KG1 (cell line): ENCODE results near the gene CBX1.
"Not testable (repeated sequence)": the region's sequence is repeated elsewhere in the genome, so short reads cannot be mapped to it uniquely, and the experiment has no call there.

Source experiments
- DNase-seq: peaks from one replicate; lab custom pipeline; 2025; lab: John Stamatoyannopoulos, UW

The CBX1 gene

GRCh38 chr17:48123111-48123510, 21.8 kb upstream of the CBX1 start:
- DNase-seq = no peak

DNA sequence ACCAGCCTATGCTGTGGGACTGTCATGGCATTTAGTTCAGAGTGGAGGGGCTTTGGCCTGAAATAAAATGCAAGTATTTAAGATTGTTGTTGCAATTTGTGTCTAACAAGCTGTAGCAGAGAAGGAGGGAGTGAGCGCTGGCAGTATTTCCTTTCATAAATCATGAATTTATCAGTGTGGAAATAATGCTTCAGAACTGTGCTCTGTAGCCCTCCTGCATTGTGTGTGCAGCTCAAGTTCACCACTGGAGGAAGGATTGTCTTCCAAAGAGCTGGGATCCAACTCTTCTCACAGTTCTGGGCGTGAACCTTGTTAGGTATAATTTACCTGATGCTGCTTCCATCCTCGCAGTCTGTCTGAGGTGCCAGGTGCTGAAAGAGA, 21.4 kb upstream of the CBX1 start:
- no peak for DNase-seq

DNA sequence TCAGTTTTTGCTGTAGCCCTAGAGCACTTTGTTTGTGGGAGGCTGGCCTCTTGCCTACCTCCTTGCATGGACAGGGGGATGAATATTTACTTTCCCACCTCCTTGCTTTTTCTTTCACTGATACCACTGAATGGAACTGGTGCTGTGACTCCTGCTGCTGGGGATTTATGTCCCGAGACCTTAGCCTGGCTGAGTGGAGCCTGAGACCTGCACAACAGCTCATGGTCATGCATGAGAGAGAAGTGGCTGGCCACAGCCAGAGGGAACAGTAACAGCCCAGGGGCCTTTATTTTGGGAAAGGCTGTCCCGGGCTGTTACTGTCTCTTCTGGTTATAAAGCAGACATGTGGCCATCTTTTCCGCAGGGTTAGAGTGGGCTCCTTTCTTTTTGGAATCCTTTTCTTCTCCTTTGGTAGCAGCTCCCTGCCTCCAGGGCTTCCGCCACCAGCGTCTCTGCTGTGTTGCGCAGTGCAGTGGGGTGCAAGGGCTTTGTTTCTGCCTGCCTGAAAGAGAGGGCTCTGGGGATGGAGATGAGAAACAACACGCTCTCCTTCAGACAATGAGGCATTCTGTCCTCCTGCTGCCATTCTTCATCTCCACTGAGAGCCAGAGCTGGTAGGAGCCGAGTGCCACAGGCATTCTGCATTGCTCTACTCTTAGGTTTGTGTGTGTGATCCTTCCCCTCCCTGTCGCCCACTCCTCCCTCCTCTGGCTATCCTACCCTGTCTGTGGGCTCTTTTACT, 20.8 kb upstream of the CBX1 start:
- no peak for DNase-seq

- DNase-seq = no peak
These were observed 12.0 kb upstream of the CBX1 start for GRCh38 chr17:48113201-48113676.

DNA sequence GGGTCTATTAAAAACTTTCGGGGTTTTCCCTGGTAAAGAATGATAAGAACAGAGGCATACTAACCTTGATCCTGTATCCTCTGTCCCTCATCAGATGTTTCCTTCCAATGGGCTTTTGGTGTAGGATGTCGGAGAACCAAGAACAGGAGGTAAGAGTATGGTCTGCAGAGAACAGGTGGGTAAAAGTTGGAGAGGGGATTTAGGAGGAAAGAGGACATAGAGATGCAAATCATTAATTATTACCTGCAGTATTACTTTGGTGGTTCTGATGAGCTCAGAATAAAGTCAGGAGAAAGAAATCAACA, 10.6 kb upstream of the CBX1 start:
- DNase-seq = no peak

DNA sequence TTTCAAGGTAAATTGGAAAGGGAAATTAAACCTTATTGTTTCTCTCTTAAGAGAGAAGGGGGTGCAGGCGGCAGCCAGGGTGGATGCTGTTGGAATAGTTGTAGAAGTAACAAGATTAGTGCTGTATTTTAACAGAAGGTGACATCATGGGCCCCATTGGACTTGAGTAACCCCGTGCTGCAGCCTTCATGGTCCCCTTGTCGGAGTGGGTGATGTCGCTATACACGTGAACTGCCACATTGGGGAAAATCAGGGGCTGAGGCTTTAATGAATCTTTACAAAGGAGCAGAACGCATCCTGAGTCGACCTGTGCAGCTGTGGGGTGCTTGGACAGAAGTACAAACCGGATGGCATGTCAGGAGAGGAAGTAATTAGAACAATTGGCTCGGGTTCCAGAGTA, 9.5 kb upstream of the CBX1 start:
- DNase-seq = no peak

DNA sequence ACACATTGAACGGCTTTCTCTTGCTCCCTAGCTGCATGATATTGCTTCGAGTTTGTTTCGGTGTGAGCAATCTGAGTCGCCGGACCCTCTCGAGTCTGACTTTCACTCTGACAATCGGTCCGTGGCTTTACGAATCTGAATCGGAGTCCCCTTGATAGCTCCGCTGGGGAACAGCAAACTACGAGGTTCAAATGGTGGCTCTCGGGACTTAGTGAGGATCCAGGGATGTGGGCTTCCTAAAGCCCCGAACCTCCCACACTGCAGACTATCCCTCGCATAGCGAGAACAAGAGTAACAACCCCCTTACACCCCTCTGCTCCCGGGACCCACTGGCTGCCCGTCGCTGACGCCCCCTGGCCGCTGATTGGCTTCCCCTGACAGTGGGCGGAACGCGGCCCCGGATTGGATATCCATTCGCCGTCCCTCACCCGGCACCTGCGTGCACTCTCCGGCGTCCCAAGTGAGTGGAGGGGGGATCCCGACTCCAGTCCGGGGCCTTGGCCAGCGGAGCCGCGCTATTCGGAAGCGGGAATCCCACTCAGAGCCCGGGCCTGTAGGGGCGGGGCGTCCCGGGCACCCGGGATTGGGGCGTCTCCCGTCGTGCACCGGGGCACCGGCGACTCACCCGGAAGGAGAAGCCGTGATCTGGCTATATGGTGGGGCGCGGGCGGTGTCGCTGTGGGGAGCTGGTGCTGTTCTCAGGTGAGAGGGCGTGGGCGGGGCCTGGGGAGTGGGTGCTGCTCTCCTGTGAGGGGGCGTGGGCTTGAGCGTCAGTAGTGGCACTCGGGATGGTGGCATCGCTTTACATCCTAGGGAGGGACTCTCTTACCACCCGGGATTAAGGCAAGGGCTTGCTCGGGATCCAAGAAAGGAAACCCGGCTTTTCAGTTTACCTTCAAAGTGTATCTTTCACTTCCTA, 6.1 kb upstream of the CBX1 start, which contains the start of gene SNX11:
Gene SNX11 (plus strand): TSS at position 630 of the 919 bp plus-strand sequence. CDS start 4,278 bp downstream, outside the sequence.
- peak; percentile 73 for DNase-seq

DNA sequence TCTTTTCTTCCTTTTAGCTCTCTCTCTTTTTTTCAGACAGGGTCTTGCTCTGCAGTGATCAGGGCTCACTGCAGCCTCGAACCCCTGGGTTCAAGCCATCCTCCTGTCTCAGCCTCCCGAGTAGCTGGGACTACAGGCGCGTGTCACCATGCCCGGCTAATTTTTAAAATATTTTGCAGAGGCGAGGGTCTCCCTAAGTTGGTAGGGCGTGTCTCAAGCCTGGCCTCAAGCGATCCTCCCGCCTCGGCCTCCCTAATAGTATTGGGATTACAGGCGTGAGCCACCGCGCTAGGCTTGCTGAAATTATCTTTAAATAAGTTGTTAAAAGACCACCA, 5.5 kb upstream of the CBX1 start:
- DNase-seq = no peak

DNA sequence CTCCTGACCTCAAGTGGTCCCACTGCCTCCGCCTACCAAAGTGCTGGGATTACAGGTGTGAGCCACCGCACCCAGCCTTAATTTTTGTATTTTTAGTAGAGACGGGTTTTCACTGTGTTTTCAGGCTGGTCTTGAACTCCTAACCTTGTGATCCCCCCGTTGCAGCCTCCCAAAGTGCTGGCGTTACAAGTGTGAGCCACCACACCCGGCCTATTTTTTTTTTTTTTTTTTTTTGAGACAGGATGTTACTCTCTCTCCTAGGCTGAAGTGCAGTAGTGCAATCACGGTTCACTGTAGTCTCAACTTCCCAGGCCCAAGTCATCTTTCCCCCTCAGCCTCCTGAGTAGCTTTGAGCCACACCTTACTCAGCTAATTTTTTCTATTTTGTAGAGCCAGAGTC, 3.2 kb upstream of the CBX1 start:
- DNase-seq = no peak

DNA sequence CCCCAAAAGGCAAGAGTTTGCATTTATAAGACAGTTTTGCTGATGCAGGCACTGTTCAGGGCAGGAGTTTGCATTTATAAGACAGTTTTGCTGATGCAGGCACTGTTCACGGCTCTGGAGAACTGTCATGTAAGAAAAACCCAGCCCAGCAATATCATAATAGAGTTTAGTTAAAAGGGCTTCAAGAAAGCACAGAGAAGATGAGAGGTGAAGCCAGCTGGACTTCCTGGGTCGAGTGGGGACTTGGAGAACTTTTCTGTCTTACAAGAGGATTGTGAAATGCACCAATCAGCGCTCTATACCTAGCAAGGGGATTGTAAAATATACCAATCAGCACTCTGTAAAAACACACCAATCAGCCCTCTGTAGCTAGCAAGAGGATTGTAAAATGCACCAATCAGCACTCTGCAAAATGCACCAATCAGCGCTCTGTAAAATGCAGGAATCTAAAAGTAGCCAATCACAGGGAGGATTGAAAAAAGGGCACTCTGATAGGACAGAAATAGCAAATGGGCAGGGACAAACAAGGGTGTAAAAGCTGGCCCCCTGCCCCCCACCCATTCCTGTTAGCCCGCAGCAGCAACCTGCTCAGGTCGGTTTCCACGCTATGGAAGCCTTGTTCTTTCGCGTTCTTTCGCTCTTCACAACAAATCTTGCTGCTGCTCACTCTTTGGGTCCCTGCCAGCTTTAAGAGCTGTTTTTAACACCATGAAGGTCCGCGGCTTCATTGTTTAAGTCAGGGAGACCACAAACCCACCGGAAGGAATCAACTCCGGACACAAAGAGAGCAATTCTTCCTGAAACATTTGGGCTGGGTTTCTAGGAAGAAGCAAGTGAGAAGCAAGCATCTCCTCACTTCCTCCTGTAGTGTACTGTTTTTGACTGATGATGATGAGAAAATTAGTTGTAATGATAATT, 1.8 kb upstream of the CBX1 start:
- peak; percentile 81 for DNase-seq

DNA sequence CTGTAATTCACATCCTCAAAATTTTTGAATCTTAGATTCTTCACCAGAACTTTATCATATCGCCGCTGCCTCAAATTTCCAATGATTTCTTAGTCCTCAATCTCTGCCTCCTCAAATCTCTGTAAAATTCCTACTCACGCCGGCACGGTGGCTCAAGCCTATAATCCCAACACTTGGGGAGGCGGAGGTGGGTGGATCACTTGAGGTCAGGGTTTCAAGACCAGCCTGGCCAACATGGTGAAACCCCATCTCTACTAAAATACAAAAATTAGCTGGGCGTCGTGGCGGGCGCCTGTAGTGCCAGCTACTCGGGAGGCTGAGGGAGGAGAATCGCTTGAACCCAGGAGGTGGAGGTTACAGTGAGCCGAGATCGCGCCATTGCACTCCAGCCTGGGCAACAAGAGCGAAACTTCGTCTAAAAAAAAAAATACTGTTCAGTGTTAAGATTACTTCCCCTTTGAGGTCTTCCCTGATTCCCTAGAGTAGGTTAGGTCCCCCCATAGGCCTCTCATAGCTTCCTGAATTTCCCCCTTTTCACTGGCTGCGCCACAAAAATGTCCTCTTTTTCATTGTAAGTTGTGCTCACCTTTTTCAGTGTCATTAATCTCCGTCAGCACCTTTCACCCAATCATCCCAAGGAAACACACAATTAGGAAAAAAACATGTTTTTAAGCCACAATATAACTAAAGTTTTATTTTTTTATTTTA, 919 bp upstream of the CBX1 start:
- DNase-seq = no peak

- DNase-seq = no peak
These were observed 677 bp downstream of the CBX1 start for GRCh38 chr17:48100591-48101011.

GRCh38 chr17:48100160-48100559, 1.1 kb downstream of the CBX1 start:
- no peak for DNase-seq

DNA sequence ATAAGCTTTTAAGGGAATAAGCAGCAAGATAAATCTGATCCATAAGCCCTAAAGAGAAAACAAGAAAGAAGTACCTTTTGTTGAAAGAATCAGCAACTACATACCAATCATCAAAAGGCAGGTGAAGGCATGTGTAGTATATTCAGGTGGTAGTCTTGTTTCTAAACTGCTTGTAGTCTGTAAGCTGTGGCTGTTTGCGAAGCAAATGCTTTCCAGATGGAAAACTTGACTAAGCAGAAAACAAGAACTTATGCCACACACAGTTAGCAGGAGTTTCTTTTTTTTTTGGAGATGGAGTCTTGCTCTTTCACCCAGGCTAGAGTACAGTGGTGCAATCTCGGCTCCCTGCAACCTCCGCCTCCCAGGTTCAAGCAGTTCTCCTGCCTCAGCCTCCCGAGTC, 5.7 kb downstream of the CBX1 start:
- no peak for DNase-seq

DNA sequence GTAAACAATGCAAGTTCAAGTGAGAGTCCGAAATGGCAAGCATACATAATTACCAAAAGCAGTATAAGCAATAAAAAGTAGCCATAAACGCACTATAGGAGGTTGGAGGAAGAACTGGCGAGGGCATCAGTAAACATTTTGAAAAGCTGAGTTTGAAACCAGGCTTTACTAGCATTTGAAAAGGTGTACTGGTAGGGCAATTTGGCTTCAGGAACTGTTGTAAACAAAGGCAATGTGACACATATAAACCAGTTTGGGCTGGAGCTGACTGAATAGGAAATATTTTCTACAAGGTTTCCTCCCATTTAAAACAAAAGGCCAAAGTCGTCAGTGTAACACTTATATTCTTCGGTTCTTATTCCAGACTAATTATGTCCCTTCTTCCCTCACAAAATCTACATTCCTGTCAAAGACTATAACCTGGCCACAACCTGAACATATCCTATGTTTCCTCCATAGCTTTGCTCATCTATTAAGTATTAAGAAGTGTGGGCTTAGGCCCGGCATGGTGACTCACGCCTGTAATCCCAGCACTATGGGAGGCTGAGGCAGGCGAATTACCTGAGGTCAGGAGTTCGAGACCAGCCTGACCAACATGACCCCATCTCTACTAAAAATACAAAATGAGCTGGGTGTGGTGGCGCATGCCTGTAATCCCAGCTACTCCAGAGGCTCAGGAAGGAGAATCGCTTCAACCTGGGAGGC, 7.8 kb downstream of the CBX1 start:
- no peak for DNase-seq

DNA sequence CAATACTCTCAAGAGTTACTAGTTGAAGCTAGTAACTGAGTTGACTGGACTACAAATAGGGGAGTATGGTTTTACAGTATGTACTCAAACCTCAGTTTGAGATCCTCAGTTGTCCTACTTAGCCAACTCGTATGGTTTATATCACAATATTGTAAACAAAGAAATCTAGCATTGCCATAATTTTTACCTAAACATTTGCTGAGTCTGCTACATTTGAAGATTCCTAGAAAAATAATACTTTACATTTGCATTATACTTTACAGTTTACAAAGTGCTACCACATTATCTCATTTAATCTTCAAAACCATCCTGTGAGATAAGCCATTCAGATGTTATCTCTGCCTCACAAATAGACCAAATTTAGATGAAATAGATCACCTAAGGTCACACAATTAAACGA, 16.3 kb downstream of the CBX1 start:
- DNase-seq = no peak

DNA sequence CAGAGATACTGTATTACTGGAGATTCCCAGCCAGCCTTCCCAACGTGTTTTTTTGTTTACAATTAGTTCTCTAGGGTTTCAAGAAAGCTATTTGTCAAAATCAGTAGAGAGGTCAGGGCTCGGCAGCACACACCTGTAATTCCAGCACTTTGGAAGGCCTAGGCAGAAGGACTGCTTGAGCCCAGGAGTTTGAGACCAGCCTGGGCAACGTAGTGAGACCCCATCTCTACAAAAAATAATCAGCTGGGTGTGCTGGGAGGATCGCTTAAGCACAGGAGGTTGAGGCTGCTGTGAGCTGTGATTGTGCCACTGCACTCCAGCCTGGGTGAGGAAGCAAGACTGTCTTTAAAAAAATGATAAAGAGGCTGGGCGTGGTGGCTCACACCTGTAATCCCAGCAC, 19.4 kb downstream of the CBX1 start:
- no peak for DNase-seq

DNA sequence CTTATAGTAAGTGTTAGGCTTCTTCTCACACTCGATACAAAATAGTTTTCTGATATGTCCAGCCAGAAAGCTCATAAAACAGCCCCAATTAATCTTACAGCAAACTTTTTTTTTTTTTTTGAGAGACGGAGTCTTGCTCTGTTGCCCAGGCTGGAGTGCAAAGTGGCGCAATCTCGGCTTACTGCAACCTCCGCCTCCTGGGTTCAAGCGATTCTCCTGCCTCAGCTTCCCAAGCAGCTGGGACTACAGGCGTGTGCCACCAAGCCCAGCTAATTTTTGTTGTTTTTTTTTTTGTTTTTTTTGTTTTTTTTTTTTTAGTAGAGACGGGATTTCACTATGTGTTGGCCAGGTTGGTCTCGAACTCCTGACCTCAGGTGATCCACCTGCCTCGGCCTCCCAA, 24.1 kb downstream of the CBX1 start:
- DNase-seq = not testable (repeated sequence)

- DNase-seq = peak; percentile 42
These were observed 26.8 kb downstream of the CBX1 start for GRCh38 chr17:48074322-48075081.

- DNase-seq = not testable (repeated sequence)
These were observed 27.6 kb downstream of the CBX1 start for GRCh38 chr17:48073566-48074094.
